CD4-positive, alpha-beta T cell (primary cell): Measurements from ENCODE around the gene TCP11L1. TPM values are rescaled to one million over a fixed set of nuclear protein-coding genes. Genes with fewer than 3 reads are reported as not detected.
A peak's percentile ranks its signal among the peaks of the same experiment; 100 is the strongest.

Experiments used
- ATAC-seq: fragments of 200-7000 bp; cut with Tn5 transposase; one replicate; pipeline ENCODE4 v1.10.0; 2022; ENCODE audit warnings: mild to moderate bottlenecking; ENCODE audit not compliant: poor library complexity
- CTCF ChIA-PET: fragments of 350-600 bp; sonication (Branson Sonifier 250); formaldehyde crosslinking; loops from one replicate; lab custom pipeline; 2021; ENCODE audit warnings: antibody characterized with exemption, inconsistent platforms; lab: Charles Lee
- POLR2A ChIA-PET: fragments of 350-600 bp; sonication (Branson Sonifier 250); formaldehyde crosslinking; loops from one replicate; lab custom pipeline; 2021; ENCODE audit warnings: antibody characterized with exemption, inconsistent platforms; lab: Charles Lee
- DNase-seq, 14 experiments: peaks; one replicate each; pipeline ENCODE4 v3.0.0-alpha.2; 2013 to 2020; ENCODE audit warnings: mixed read lengths in 2 of 14
- H3K27ac ChIP-seq, 2 donors: one replicate each; pipeline versions ENCODE4 v1.5.1 to v1.7.0; 2013; ENCODE audit warnings: low read length in 2 of 2, low read depth in 1 of 2, mild to moderate bottlenecking in 1 of 2
- H3K27me3 ChIP-seq, 2 experiments: 1 replicate in 1 of 2; 2 replicates in 1 of 2; pipeline versions ENCODE4 v1.6.1 to v1.7.0; 2013; ENCODE audit warnings: low read length in 2 of 2, control low read depth in 1 of 2, mild to moderate bottlenecking in 1 of 2, moderate library complexity in 1 of 2; ENCODE audit not compliant: insufficient read depth in 2 of 2, control insufficient read depth in 1 of 2
- H3K36me3 ChIP-seq: one replicate; pipeline ENCODE4 v1.6.1; 2013; ENCODE audit warnings: low read length, control low read depth; ENCODE audit not compliant: insufficient read depth
- H3K4me1 ChIP-seq: one replicate; pipeline ENCODE4 v1.6.1; 2013; ENCODE audit warnings: low read length, control low read depth; ENCODE audit not compliant: insufficient read depth
- H3K4me3 ChIP-seq: one replicate; pipeline ENCODE4 v1.5.1; 2013; ENCODE audit warnings: mild to moderate bottlenecking, low read length, moderate library complexity
- H3K9me3 ChIP-seq, 2 experiments: 1 replicate in 1 of 2; 2 replicates in 1 of 2; pipeline versions ENCODE4 v1.6.1 to v1.7.0; 2013; ENCODE audit warnings: low read length in 2 of 2, mild to moderate bottlenecking in 2 of 2, control low read depth in 1 of 2, moderate library complexity in 1 of 2; ENCODE audit not compliant: control insufficient read depth in 1 of 2, insufficient read depth in 1 of 2
- H3K27ac Mint-ChIP-seq: one replicate; pipeline ENCODE4 v1.8.0; 2020; ENCODE audit warnings: mixed read lengths
- H3K27me3 Mint-ChIP-seq: one replicate; pipeline ENCODE4 v1.8.0; 2021; ENCODE audit warnings: mixed read lengths
- H3K36me3 Mint-ChIP-seq: one replicate; pipeline ENCODE4 v1.8.0; 2021; ENCODE audit warnings: low read depth, mixed read lengths
- H3K4me1 Mint-ChIP-seq: one replicate; pipeline ENCODE4 v1.8.0; 2021; ENCODE audit warnings: low read depth, mixed read lengths
- H3K4me3 Mint-ChIP-seq: one replicate; pipeline ENCODE4 v1.8.0; 2020; ENCODE audit warnings: mild to moderate bottlenecking, mixed read lengths
- H3K9me3 Mint-ChIP-seq: one replicate; pipeline ENCODE4 v1.8.0; 2020; ENCODE audit warnings: mixed read lengths
- intact Hi-C, 2 experiments: fragments of 100-400 bp; cut with DNase I in 1 of 2; cut with micrococcal nuclease in 1 of 2; formaldehyde crosslinking; loops; one replicate each; pipeline versions ENCODE4 v1.15.1 to v1.9.0; 2023 to 2025; cut with DNase I, micrococcal nuclease
- polyA plus RNA-seq, 2 donors: library from polyadenylated mRNA; unstranded; fragments of 120-200 nt; gene quantifications; one replicate each; pipeline ENCODE4 v1.2.1, GENCODE V29; 2013
- total RNA-seq, 174 experiments: library from RNA in 2 of 174; stranded (reverse) in 2 of 174; gene quantifications; one replicate each; pipeline ENCODE4 v1.2.3 and lab custom pipeline; 2021 to 2026
- TF ChIP-seq, protein P1 (sequence below): fragments of 200-600 bp; IDR thresholded peaks from one replicate; pipeline ENCODE4 v1.8.0; 2022; ENCODE audit warnings: antibody characterized with exemption, mild to moderate bottlenecking

Gene TCP11L1, protein sequence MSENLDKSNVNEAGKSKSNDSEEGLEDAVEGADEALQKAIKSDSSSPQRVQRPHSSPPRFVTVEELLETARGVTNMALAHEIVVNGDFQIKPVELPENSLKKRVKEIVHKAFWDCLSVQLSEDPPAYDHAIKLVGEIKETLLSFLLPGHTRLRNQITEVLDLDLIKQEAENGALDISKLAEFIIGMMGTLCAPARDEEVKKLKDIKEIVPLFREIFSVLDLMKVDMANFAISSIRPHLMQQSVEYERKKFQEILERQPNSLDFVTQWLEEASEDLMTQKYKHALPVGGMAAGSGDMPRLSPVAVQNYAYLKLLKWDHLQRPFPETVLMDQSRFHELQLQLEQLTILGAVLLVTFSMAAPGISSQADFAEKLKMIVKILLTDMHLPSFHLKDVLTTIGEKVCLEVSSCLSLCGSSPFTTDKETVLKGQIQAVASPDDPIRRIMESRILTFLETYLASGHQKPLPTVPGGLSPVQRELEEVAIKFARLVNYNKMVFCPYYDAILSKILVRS
- total RNA-seq (10 to 100 TPM in 1 of 2 experiments, 1 to 10 TPM in 1; 9.8 to 11.9 TPM), total RNA-seq (lab: John Stamatoyannopoulos, UW) (7.5 to 45.5 (median 17.1) reads per million in 172 experiments)
- 7.4 TPM for polyA plus RNA-seq (2013, experiment 1 of 2)
- 9.1 TPM for polyA plus RNA-seq (2013, experiment 2 of 2)

DNA sequence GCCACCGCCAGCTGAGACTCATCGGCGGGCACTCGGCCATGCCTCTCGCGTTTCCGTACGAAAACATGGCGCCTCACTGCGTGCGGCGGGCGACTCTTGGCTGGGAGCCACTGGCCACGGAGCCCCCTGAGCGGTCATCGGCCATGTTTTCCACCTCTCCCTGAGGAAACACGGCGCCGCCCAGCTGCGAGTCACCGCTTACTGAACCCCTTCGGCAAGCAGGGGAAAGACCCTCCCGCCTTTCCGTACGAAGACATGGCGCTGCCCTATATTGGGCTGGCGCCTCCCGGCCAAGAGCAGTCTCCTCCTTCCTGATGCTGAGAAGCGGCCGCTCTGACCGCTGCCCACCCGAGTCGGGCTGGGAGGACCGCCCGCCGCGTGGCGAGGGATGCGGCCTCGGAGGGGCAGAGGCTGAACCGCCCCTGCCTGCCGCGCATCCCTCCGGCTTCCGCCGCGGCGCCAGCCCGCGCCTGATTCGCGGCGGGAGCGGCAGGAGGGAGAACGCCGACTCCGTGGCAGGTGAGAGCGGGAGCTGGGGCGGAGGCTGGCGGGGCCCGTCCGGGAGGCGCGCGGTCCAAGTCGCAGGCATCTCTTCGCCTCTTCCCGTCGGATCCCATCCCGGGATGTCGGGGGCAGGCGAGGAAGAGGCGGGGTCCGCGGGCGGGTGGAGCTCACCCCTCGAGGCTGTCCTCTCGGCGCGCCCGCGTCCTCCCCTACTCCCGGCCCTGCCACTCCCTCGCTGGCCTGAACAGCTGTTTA, at the start of gene TCP11L1:
Gene TCP11L1 (plus strand): TSS at position 299 of the 759 bp plus-strand sequence. CDS start 4,202 bp downstream, outside the sequence.
- TF ChIP-seq, protein P1, sequence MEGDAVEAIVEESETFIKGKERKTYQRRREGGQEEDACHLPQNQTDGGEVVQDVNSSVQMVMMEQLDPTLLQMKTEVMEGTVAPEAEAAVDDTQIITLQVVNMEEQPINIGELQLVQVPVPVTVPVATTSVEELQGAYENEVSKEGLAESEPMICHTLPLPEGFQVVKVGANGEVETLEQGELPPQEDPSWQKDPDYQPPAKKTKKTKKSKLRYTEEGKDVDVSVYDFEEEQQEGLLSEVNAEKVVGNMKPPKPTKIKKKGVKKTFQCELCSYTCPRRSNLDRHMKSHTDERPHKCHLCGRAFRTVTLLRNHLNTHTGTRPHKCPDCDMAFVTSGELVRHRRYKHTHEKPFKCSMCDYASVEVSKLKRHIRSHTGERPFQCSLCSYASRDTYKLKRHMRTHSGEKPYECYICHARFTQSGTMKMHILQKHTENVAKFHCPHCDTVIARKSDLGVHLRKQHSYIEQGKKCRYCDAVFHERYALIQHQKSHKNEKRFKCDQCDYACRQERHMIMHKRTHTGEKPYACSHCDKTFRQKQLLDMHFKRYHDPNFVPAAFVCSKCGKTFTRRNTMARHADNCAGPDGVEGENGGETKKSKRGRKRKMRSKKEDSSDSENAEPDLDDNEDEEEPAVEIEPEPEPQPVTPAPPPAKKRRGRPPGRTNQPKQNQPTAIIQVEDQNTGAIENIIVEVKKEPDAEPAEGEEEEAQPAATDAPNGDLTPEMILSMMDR, result no peak
- H3K4me1 Mint-ChIP-seq, result peaks cover 17% of the 10 kb centered on the region
- CTCF ChIA-PET, result interaction anchor here (0.8 to 1.4 kb wide), 4 partner anchors 18 to 146 kb away, joined by 3 to 11 read pairs (median 4); partner anchors contain the start of gene QSER1
- peaks cover 5% of the 10 kb centered on the region for H3K27me3 Mint-ChIP-seq
- ATAC-seq (peak; percentile 85), DNase-seq (peak; percentile 66 to 91 (median 78))
- H3K9me3 Mint-ChIP-seq, result no peaks in the 10 kb centered on the region
- H3K36me3 ChIP-seq, result peaks cover 5% of the 10 kb centered on the region
- no peaks in the 10 kb centered on the region for H3K27me3 ChIP-seq
- peak within 1 kb of the TSS; percentile 62 to 90 for H3K27ac ChIP-seq
- H3K27ac Mint-ChIP-seq, result peak within 1 kb of the TSS; percentile 95
- H3K36me3 Mint-ChIP-seq, result peaks cover 15% of the 10 kb centered on the region
- H3K4me3 ChIP-seq, result peak within 1 kb of the TSS; percentile 99
- H3K9me3 ChIP-seq, result no peaks in the 10 kb centered on the region
- intact Hi-C loops, result loop anchor here (1.0 to 10.0 kb wide), 5 partner anchors 24 to 1875 kb away; partner anchors contain the start of genes APIP (in 1 of the 2), CSTF3 (in 1 of the 2), DEPDC7 (in 1 of the 2) and EIF3M (in 1 of the 2)
- POLR2A ChIA-PET, result interaction anchor here (0.5 to 2.9 kb wide), 16 partner anchors 9 to 147 kb away, joined by 3 to 34 read pairs (median 6); partner anchors contain the start of genes CSTF3, DEPDC7 and QSER1
- peaks cover 17% of the 10 kb centered on the region for H3K4me1 ChIP-seq
- peak within 1 kb of the TSS; percentile 98 for H3K4me3 Mint-ChIP-seq

DNA sequence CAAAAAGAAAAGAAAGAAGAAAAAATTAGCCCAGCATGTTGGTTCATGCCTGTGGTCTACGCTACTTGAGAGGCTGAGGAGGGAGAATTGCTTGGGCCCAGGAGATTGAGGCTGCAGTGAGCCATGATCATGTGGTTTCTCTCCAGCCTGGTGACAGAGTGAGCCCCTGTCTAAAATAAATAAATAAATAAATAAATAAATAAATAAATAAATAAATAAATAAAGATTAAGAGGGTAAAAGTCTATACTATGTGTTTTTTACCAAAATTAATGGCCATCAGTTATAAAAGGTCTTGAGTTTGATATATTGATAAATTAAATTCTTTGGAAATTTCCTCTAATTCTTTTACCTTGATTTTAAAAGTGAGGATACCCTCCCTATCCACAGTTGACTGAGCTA, 48.9 kb upstream of the TCP11L1 start:
- intact Hi-C loops, result no loop called here
- CTCF ChIA-PET, result no interaction called here
- DNase-seq, result no peak
- Mint-ChIP-seq H3K27ac (no peak overlapping the region), H3K4me1 (no peaks in the 10 kb centered on the region), H3K9me3 (peaks cover 7% of the 10 kb centered on the region), H3K36me3 (no peaks in the 10 kb centered on the region), H3K4me3 (no peak overlapping the region), H3K27me3 (no peaks in the 10 kb centered on the region)
- H3K4me1 ChIP-seq, result no peaks in the 10 kb centered on the region
- H3K4me3 ChIP-seq, result no peak overlapping the region
- H3K9me3 ChIP-seq, result peaks cover 4 to 10% of the 10 kb centered on the region in 2 experiments
- TF ChIP-seq, protein P1, result no peak
- H3K27ac ChIP-seq, result no peak overlapping the region
- POLR2A ChIA-PET, result no interaction called here
- H3K27me3 ChIP-seq, result no peaks in the 10 kb centered on the region
- ATAC-seq, result no peak
- H3K36me3 ChIP-seq, result no peaks in the 10 kb centered on the region

DNA sequence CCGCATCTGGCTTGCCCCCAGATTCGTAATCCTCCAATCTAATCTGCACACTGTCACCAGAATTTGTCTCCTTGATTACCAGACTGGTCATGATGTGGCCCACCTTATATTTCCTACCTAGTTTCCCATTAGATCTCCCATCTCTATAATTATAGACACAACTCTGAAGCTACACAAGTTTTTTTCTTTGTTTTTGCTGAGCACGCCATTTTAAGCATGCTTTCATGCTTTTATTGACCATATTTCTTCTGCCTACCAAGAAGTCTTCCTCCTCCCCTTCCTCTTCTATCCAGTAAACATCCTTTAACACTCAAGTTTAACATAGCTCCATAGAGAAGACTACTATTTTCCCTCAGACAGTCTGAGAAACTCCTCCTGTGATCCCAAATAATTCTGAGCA, 47.9 kb upstream of the TCP11L1 start:
- DNase-seq, result no peak

More for the DNA sequence above, 47.9 kb upstream of the TCP11L1 start:
- no peaks in the 10 kb centered on the region for H3K36me3 Mint-ChIP-seq
- H3K4me1 Mint-ChIP-seq, result no peaks in the 10 kb centered on the region
- H3K4me3 Mint-ChIP-seq, result no peak overlapping the region
- TF ChIP-seq, protein P1, result no peak
- ATAC-seq, result no peak
- Histone ChIP-seq H3K27ac (no peak overlapping the region), H3K4me3 (no peak overlapping the region), H3K4me1 (no peaks in the 10 kb centered on the region), H3K27me3 (no peaks in the 10 kb centered on the region), H3K36me3 (no peaks in the 10 kb centered on the region), H3K9me3 (peaks cover 4 to 10% of the 10 kb centered on the region in 2 experiments)
- ChIA-PET CTCF (no interaction called here), POLR2A (no interaction called here)
- H3K9me3 Mint-ChIP-seq, result peaks cover 7% of the 10 kb centered on the region
- intact Hi-C loops, result no loop called here
- no peaks in the 10 kb centered on the region for H3K27me3 Mint-ChIP-seq
- H3K27ac Mint-ChIP-seq, result no peak overlapping the region
